Loucy (cell line): ENCODE results near the gene FAM193B.

Experiments used
- EZH2phosphoT487 ChIP-seq: fragments of 200-600 bp; IDR thresholded peaks from 2 replicates; pipeline ENCODE4 v1.6.1; 2018; ENCODE audit warnings: antibody characterized with exemption, mild to moderate bottlenecking, moderate library complexity, borderline replicate concordance
- TF ChIP-seq, protein P1 (sequence below): fragments of 200-600 bp; sonication (generic); conservative IDR thresholded peaks from 2 replicates; pipeline ENCODE4 v1.5.1; 2014; ENCODE audit warnings: mild to moderate bottlenecking, antibody characterized with exemption, low read length

DNA sequence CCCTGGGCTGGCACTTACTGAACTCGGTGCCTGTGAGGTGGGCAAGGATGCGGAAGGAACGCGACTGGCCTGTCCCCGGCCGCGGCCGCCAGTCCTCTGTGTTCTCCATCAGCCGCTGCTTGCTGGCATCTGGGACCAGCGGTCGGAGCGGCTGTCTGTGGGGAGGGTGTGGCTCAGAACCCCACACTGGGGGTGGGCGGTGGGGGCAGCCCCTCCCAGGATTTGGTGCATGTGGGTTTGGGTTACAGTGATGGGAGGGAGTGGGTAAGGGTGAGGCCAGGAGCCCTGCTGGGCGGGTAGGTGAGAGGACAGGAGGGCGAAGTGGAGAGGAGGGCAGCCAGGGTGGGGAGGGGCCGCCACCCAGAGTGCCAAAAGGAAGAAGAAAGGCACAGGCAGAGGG is 63.4 kb downstream of the FAM193B start:
- TF ChIP-seq, protein P1, sequence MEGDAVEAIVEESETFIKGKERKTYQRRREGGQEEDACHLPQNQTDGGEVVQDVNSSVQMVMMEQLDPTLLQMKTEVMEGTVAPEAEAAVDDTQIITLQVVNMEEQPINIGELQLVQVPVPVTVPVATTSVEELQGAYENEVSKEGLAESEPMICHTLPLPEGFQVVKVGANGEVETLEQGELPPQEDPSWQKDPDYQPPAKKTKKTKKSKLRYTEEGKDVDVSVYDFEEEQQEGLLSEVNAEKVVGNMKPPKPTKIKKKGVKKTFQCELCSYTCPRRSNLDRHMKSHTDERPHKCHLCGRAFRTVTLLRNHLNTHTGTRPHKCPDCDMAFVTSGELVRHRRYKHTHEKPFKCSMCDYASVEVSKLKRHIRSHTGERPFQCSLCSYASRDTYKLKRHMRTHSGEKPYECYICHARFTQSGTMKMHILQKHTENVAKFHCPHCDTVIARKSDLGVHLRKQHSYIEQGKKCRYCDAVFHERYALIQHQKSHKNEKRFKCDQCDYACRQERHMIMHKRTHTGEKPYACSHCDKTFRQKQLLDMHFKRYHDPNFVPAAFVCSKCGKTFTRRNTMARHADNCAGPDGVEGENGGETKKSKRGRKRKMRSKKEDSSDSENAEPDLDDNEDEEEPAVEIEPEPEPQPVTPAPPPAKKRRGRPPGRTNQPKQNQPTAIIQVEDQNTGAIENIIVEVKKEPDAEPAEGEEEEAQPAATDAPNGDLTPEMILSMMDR: no peak
- no peak for TF ChIP-seq EZH2phosphoT487
